Osteocyte (in vitro differentiated cells): ENCODE measurements around the gene INS. TPM values are rescaled to one million over a fixed set of nuclear protein-coding genes. Genes with fewer than 3 reads are reported as not detected.

Experiments used
- DNase-seq: peaks from one replicate; pipeline ENCODE4 v3.0.0; 2021; ENCODE audit warnings: mixed read lengths; ENCODE audit not compliant: unreplicated experiment; ENCODE audit errors: extremely low spot score
- H3K27ac Mint-ChIP-seq: one replicate; pipeline ENCODE4 v1.8.0; 2021; ENCODE audit warnings: mild to moderate bottlenecking, mixed read lengths; ENCODE audit not compliant: unreplicated experiment
- H3K27me3 Mint-ChIP-seq: one replicate; pipeline ENCODE4 v1.8.0; 2021; ENCODE audit warnings: mixed read lengths; ENCODE audit not compliant: unreplicated experiment
- H3K36me3 Mint-ChIP-seq: one replicate; pipeline ENCODE4 v1.8.0; 2021; ENCODE audit warnings: mixed read lengths; ENCODE audit not compliant: unreplicated experiment
- H3K4me1 Mint-ChIP-seq: one replicate; pipeline ENCODE4 v1.8.0; 2021; ENCODE audit warnings: mixed read lengths; ENCODE audit not compliant: unreplicated experiment
- H3K4me3 Mint-ChIP-seq: one replicate; pipeline ENCODE4 v1.8.0; 2021; ENCODE audit warnings: mild to moderate bottlenecking, moderate library complexity, mixed read lengths; ENCODE audit not compliant: unreplicated experiment
- H3K9me3 Mint-ChIP-seq: one replicate; pipeline ENCODE4 v1.8.0; 2021; ENCODE audit warnings: mixed read lengths; ENCODE audit not compliant: unreplicated experiment
- CTCF ChIP-seq: fragments of 200-600 bp; sonication (generic); IDR thresholded peaks from 2 replicates; pipeline ENCODE4 v1.5.0; 2021; ENCODE audit warnings: antibody characterized with exemption, mild to moderate bottlenecking, moderate library complexity
- total RNA-seq: library from RNA; stranded (reverse); gene quantifications from 2 replicates; pipeline ENCODE4 v1.2.1, GENCODE V29; 2021

The INS gene
- total RNA-seq, 1 donor from 2014 or later = not detected

GRCh38 chr11:2199466-2200341 is 38.7 kb upstream of the INS start:
- no peak overlapping the region for H3K4me3 Mint-ChIP-seq
- no peak for TF ChIP-seq CTCF
- H3K36me3 Mint-ChIP-seq = no peaks in the 10 kb centered on the region
- DNase-seq = no peak
- no peaks in the 10 kb centered on the region for H3K4me1 Mint-ChIP-seq
- no peaks in the 10 kb centered on the region for H3K9me3 Mint-ChIP-seq
- H3K27ac Mint-ChIP-seq = no peak overlapping the region
- H3K27me3 Mint-ChIP-seq = peaks cover 19% of the 10 kb centered on the region

GRCh38 chr11:2198621-2199365 is 37.8 kb upstream of the INS start:
- TF ChIP-seq CTCF = no peak
- peaks cover 19% of the 10 kb centered on the region for H3K27me3 Mint-ChIP-seq

GRCh38 chr11:2197771-2198520 is 36.9 kb upstream of the INS start:
- Mint-ChIP-seq H3K27ac (no peak overlapping the region), H3K4me3 (no peak overlapping the region), H3K27me3 (peaks cover 19% of the 10 kb centered on the region), H3K9me3 (no peaks in the 10 kb centered on the region), H3K36me3 (no peaks in the 10 kb centered on the region), H3K4me1 (peaks cover 2% of the 10 kb centered on the region)
- TF ChIP-seq CTCF = no peak
- no peak for DNase-seq

More at GRCh38 chr11:2198621-2199365, 37.8 kb upstream of the INS start:
- Mint-ChIP-seq H3K4me3 (no peak overlapping the region), H3K36me3 (no peaks in the 10 kb centered on the region), H3K9me3 (no peaks in the 10 kb centered on the region), H3K4me1 (no peaks in the 10 kb centered on the region), H3K27ac (no peak overlapping the region)
- no peak for DNase-seq

- H3K9me3 Mint-ChIP-seq = no peaks in the 10 kb centered on the region
- H3K4me1 Mint-ChIP-seq = peaks cover 2% of the 10 kb centered on the region
- H3K27ac Mint-ChIP-seq = no peak overlapping the region
- no peak overlapping the region for H3K4me3 Mint-ChIP-seq
- TF ChIP-seq CTCF = peak; percentile 82
- peak; percentile 91 for DNase-seq
- H3K27me3 Mint-ChIP-seq = peaks cover 19% of the 10 kb centered on the region
- no peaks in the 10 kb centered on the region for H3K36me3 Mint-ChIP-seq
Measured at GRCh38 chr11:2196970-2197770, 36.2 kb upstream of the INS start.
